HepG2 (cell line): ENCODE data around the gene NR1H2. TPM values are rescaled to one million over a fixed set of nuclear protein-coding genes. Genes with fewer than 3 reads are reported as not detected.
A peak's percentile ranks its signal among the peaks of the same experiment; 100 is the strongest.

ENCODE experiments used
- DNMT3B ChIP-seq: conservative IDR thresholded peaks from 2 replicates; pipeline ENCODE4 v1.6.1; 2016; ENCODE audit warnings: missing biosample characterization, control low read depth
- FOXO1 ChIP-seq: sonication (generic); formaldehyde crosslinking; IDR thresholded peaks from 2 replicates; pipeline ENCODE4 v1.4.0; 2020; ENCODE audit warnings: missing genetic modification reagents
- HIVEP1 ChIP-seq: sonication (generic); formaldehyde crosslinking; IDR thresholded peaks from 2 replicates; pipeline ENCODE4 v1.4.0; 2020; ENCODE audit warnings: mild to moderate bottlenecking, missing genetic modification reagents
- MEF2D ChIP-seq: sonication (generic); formaldehyde crosslinking; IDR thresholded peaks from 2 replicates; pipeline ENCODE4 v1.5.1; 2020; ENCODE audit warnings: mild to moderate bottlenecking, missing genetic modification reagents
- ZBTB3 ChIP-seq: sonication (generic); formaldehyde crosslinking; IDR thresholded peaks from 2 replicates; pipeline ENCODE4 v1.4.0; 2020; ENCODE audit warnings: low read depth, mild to moderate bottlenecking, moderate library complexity, missing genetic modification reagents, borderline replicate concordance
- ZNF12 ChIP-seq: sonication (generic); formaldehyde crosslinking; IDR thresholded peaks from 2 replicates; pipeline ENCODE4 v1.5.0; 2020; ENCODE audit warnings: missing genetic modification reagents
- ZNF564 ChIP-seq: sonication (generic); formaldehyde crosslinking; IDR thresholded peaks from 2 replicates; pipeline ENCODE4 v1.8.1; 2023; ENCODE audit warnings: mild to moderate bottlenecking, missing genetic modification reagents
- ZSCAN12 ChIP-seq: sonication (generic); formaldehyde crosslinking; IDR thresholded peaks from 2 replicates; pipeline ENCODE4 v1.9.0; 2021; ENCODE audit warnings: mild to moderate bottlenecking, missing genetic modification reagents
- ZSCAN25 ChIP-seq: sonication (generic); formaldehyde crosslinking; IDR thresholded peaks from 2 replicates; pipeline ENCODE4 v1.8.0; 2022; ENCODE audit warnings: mild to moderate bottlenecking, missing genetic modification reagents
- polyA plus RNA-seq, 8 experiments: library from polyadenylated mRNA; depleted of rRNA in 3 of 8; stranded (reverse) in 7 of 8; unstranded in 1 of 8; fragments of >200 nt; fragmentation: Illumina TruSeq in 4 of 8; extraction: Trizol in 4 of 8; gene quantifications; 2 replicates each; pipeline versions ENCODE4 v1.2.1 to v1.2.3, GENCODE V29; 2011 to 2016; ENCODE audit warnings: low read depth in 4 of 8, missing spikeins in 1 of 8, mixed read lengths in 1 of 8; ENCODE audit not compliant: insufficient read depth in 1 of 8
- total RNA-seq, 5 experiments: library from RNA; depleted of rRNA; stranded (reverse); fragments of >200 nt; fragmentation: Illumina TruSeq; extraction: Trizol; gene quantifications; 2 replicates each; pipeline ENCODE4 v1.2.3, GENCODE V29; 2016; ENCODE audit warnings: low read depth in 1 of 5
- TF ChIP-seq, protein P1 (sequence below): sonication (generic); formaldehyde crosslinking; IDR thresholded peaks from 2 replicates; pipeline ENCODE4 v1.8.1; 2023; ENCODE audit warnings: mild to moderate bottlenecking, missing genetic modification reagents
- TF ChIP-seq, protein P2 (sequence below): sonication (generic); formaldehyde crosslinking; IDR thresholded peaks from 2 replicates; pipeline ENCODE4 v1.4.0; 2020; ENCODE audit warnings: missing genetic modification reagents, borderline replicate concordance
- TF ChIP-seq, protein P3 (sequence below): sonication (generic); formaldehyde crosslinking; conservative IDR thresholded peaks from 2 replicates; pipeline ENCODE4 v1.4.0; 2020; ENCODE audit warnings: mild to moderate bottlenecking, missing genetic modification reagents, moderate library complexity
- TF ChIP-seq, protein P4 (sequence below): sonication (generic); formaldehyde crosslinking; IDR thresholded peaks from 2 replicates; pipeline ENCODE4 v1.4.0; 2020; ENCODE audit warnings: missing genetic modification reagents; ENCODE audit errors: not compliant biosample characterization
- TF ChIP-seq, protein P5 (sequence below): sonication (generic); formaldehyde crosslinking; conservative IDR thresholded peaks from 2 replicates; pipeline ENCODE4 v1.8.0; 2022; ENCODE audit warnings: mild to moderate bottlenecking, moderate library complexity, missing genetic modification reagents
- TF ChIP-seq, protein P6 (sequence below): sonication (generic); formaldehyde crosslinking; IDR thresholded peaks from 2 replicates; pipeline ENCODE4 v1.5.0; 2020; ENCODE audit warnings: missing genetic modification reagents

Gene NR1H2
- total and polyA plus RNA-seq, 2 of the 13 experiments (the other 11 are each of a cell fraction or from before 2014, with no cell fraction given) = 10.3 to 13.5 TPM

DNA sequence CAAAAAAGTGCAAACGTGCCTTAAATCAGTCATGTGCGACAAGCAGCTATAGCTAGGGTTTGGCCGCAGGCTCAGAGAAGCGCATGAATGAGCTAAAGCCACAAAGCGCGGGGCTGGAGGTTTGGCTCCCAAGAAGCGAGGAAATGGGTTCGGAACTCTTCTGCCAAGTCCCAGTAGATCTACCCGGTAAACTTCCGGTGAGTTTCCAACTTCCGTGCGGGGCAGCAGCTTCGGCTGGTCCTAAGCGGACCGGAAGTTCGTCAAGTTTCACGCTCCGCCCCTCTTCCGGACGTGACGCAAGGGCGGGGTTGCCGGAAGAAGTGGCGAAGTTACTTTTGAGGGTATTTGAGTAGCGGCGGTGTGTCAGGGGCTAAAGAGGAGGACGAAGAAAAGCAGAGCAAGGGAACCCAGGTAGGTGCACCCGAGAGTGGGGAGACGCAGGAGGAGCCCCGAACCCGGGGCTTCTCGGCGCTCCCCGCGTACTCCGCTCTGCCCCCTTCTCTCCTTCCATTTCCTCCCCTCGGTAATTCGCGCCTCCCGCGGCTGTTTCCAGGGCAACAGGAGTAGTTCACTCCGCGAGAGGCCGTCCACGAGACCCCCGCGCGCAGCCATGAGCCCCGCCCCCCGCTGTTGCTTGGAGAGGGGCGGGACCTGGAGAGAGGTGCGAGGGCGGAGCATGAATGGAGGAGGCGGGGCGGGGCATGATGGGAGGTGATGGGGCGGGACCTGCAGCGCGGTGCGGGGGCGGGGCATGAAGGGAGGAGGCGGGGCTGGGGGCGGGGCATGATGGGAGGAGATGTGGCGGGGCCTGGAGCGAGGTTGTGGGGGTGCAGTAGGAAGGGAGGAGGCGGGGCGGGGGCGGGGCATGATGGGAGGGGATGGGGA, at the start of gene NR1H2 (continued):
- TF ChIP-seq ZBTB3 (peak; percentile 87; the same call in 1 of the 2 replicates), ZNF564 (0 out of 2 replicates have a peak, but pooled peaks have one; percentile 39), FOXO1 (CRISPR knock-in tag) (no peak), ZNF12 (CRISPR knock-in tag) (peak; percentile 48; the same call in 1 of the 2 replicates), ZSCAN25 (CRISPR knock-in tag) (peak; percentile 44; the same call in 1 of the 2 replicates), MEF2D (CRISPR knock-in tag) (no peak), DNMT3B (CRISPR knock-in tag) (0 out of 2 replicates have a peak, but pooled peaks have one; percentile 53), HIVEP1 (peak; percentile 92), ZSCAN12 (no peak)
- TF ChIP-seq, protein P1, sequence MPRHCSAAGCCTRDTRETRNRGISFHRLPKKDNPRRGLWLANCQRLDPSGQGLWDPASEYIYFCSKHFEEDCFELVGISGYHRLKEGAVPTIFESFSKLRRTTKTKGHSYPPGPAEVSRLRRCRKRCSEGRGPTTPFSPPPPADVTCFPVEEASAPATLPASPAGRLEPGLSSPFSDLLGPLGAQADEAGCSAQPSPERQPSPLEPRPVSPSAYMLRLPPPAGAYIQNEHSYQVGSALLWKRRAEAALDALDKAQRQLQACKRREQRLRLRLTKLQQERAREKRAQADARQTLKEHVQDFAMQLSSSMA (CRISPR knock-in tag) = 0 out of 2 replicates have a peak, but pooled peaks have one; percentile 15
- TF ChIP-seq, protein P2, sequence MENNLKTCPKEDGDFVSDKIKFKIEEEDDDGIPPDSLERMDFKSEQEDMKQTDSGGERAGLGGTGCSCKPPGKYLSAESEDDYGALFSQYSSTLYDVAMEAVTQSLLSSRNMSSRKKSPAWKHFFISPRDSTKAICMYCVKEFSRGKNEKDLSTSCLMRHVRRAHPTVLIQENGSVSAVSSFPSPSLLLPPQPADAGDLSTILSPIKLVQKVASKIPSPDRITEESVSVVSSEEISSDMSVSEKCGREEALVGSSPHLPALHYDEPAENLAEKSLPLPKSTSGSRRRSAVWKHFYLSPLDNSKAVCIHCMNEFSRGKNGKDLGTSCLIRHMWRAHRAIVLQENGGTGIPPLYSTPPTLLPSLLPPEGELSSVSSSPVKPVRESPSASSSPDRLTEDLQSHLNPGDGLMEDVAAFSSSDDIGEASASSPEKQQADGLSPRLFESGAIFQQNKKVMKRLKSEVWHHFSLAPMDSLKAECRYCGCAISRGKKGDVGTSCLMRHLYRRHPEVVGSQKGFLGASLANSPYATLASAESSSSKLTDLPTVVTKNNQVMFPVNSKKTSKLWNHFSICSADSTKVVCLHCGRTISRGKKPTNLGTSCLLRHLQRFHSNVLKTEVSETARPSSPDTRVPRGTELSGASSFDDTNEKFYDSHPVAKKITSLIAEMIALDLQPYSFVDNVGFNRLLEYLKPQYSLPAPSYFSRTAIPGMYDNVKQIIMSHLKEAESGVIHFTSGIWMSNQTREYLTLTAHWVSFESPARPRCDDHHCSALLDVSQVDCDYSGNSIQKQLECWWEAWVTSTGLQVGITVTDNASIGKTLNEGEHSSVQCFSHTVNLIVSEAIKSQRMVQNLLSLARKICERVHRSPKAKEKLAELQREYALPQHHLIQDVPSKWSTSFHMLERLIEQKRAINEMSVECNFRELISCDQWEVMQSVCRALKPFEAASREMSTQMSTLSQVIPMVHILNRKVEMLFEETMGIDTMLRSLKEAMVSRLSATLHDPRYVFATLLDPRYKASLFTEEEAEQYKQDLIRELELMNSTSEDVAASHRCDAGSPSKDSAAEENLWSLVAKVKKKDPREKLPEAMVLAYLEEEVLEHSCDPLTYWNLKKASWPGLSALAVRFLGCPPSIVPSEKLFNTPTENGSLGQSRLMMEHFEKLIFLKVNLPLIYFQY = peak; percentile 87
- TF ChIP-seq, protein P3, sequence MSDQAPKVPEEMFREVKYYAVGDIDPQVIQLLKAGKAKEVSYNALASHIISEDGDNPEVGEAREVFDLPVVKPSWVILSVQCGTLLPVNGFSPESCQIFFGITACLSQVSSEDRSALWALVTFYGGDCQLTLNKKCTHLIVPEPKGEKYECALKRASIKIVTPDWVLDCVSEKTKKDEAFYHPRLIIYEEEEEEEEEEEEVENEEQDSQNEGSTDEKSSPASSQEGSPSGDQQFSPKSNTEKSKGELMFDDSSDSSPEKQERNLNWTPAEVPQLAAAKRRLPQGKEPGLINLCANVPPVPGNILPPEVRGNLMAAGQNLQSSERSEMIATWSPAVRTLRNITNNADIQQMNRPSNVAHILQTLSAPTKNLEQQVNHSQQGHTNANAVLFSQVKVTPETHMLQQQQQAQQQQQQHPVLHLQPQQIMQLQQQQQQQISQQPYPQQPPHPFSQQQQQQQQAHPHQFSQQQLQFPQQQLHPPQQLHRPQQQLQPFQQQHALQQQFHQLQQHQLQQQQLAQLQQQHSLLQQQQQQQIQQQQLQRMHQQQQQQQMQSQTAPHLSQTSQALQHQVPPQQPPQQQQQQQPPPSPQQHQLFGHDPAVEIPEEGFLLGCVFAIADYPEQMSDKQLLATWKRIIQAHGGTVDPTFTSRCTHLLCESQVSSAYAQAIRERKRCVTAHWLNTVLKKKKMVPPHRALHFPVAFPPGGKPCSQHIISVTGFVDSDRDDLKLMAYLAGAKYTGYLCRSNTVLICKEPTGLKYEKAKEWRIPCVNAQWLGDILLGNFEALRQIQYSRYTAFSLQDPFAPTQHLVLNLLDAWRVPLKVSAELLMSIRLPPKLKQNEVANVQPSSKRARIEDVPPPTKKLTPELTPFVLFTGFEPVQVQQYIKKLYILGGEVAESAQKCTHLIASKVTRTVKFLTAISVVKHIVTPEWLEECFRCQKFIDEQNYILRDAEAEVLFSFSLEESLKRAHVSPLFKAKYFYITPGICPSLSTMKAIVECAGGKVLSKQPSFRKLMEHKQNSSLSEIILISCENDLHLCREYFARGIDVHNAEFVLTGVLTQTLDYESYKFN (CRISPR knock-in tag) = peak; percentile 52
- TF ChIP-seq, protein P4, sequence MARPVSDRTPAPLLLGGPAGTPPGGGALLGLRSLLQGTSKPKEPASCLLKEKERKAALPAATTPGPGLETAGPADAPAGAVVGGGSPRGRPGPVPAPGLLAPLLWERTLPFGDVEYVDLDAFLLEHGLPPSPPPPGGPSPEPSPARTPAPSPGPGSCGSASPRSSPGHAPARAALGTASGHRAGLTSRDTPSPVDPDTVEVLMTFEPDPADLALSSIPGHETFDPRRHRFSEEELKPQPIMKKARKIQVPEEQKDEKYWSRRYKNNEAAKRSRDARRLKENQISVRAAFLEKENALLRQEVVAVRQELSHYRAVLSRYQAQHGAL = no peak
- TF ChIP-seq, protein P5, sequence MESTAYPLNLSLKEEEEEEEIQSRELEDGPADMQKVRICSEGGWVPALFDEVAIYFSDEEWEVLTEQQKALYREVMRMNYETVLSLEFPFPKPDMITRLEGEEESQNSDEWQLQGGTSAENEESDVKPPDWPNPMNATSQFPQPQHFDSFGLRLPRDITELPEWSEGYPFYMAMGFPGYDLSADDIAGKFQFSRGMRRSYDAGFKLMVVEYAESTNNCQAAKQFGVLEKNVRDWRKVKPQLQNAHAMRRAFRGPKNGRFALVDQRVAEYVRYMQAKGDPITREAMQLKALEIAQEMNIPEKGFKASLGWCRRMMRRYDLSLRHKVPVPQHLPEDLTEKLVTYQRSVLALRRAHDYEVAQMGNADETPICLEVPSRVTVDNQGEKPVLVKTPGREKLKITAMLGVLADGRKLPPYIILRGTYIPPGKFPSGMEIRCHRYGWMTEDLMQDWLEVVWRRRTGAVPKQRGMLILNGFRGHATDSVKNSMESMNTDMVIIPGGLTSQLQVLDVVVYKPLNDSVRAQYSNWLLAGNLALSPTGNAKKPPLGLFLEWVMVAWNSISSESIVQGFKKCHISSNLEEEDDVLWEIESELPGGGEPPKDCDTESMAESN (CRISPR knock-in tag) = peak; percentile 58; the same call in 1 of the 2 replicates
- TF ChIP-seq, protein P6, sequence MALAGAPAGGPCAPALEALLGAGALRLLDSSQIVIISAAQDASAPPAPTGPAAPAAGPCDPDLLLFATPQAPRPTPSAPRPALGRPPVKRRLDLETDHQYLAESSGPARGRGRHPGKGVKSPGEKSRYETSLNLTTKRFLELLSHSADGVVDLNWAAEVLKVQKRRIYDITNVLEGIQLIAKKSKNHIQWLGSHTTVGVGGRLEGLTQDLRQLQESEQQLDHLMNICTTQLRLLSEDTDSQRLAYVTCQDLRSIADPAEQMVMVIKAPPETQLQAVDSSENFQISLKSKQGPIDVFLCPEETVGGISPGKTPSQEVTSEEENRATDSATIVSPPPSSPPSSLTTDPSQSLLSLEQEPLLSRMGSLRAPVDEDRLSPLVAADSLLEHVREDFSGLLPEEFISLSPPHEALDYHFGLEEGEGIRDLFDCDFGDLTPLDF (CRISPR knock-in tag) = no peak
